GM21528 (cell line): Measurements from ENCODE around the gene ZNF555.
"Not testable (repeated sequence)": the region's sequence is repeated elsewhere in the genome, so short reads cannot be mapped to it uniquely, and the experiment has no call there.

Experiments
- ATAC-seq: cut with Tn5 transposase; IDR thresholded peaks from one replicate; pipeline ENCODE4 v1.9.1; 2021; ENCODE audit warnings: mild to moderate bottlenecking, moderate library complexity; ENCODE audit not compliant: unreplicated experiment, low FRiP score

Gene ZNF555

DNA sequence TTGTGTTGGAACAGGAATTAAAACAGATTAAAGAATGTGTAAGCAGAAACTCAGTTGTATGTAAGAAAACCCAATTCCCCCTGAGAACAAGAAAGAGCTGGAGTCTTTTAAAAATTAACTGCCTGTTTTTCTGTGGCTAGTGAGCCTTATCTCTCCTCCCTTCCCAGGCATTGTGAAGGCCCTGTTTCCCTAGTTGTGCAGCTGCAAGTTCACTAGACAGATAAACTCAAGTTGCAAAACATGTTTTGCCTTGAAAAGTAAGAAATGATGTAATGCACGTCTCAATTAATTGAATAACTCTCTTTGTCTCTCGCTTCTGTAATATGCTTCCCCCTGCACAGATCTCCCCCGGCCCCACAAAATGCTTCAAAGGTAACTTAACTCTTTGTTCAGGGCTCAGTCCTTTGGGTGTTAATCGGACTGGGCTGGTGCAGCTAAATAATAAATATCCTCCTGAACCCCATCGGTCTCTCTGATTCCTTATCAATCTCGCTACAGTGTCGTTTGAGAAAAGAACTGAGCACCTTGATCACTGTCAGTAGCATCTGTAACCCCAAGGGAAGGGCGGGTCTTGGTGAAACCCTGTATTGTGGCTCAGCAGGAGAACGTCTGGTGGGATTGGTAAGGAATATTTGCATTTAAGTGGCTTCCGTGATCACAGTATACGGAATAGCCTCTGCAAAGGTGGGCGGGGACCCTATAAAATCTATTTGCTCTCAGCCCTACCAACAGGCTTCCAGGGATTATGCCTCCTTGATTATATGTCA is 24.2 kb downstream of the ZNF555 start:
- ATAC-seq, result no peak

DNA sequence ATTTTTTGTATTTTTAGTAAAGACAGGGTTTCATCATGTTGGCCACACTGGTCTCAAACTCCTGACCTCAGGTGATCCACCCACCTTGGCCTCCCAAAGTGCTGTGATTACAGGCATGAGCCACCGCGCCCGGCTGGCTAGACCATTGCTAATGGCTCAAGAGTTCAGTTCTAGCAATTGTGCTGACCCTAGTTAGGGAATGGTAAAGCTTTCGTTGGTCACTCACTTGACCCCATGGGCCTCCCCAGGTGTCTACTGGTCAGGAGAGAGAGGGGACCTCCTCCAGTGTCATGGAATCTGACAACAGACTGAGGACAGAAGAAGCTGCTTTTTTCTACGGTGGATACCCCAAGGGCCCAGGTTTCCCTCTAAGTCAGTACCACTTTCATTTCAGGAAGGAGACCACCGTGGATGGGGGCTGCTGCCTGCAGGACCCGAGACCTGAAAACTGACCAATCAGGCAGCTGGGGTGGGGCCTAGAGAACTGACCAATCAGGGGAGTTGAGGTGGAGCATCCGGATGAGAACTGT is 25.3 kb downstream of the ZNF555 start:
- ATAC-seq, result no peak

DNA sequence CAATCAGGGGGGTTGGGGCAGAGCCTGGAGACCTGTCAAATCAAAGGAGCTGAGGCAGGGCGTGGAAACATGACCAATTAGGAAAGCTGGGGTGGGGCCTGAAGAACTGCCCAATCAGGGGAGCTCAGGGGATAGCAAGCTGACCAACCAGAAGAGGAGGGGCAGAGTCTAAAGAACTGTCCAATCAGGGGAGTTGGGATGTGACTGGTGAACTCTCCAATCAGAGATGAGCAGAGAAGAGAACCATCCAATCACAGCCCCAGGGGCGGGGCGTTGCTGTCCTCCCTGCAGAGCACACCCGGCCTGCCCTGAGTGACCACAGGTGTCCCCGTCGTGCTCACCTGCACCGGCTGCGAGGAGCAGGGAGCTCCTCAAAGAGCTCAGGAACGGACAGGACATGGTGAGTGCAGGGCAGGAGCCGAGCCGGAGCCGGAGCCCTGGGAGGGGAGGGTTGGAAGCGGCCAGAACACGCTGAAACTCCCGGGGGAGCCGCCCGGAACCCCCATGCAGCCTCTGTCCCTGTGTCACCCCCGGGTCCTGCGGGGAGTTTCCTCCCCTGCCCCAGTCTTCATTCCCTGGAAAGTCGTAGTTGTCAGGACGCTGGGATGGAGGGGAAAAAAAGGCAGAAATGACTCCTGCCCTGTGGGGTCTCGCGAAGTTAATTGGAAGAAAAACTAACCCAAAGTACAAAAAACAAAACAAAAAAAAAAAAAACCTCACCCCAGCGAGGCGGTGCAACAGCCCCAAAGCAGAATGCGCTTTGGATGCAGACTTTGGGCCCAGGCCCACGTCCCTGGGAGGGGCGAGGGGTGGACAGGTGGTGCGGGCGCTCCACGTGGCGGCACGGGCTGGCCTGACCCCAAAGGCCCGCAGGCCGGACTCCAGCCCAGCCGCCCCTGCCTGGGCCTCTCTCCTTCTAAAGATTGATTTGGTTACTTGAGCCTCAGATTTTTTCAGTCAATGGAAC is 26.0 kb downstream of the ZNF555 start, which contains the start of gene ZNF556:
TSS of gene ZNF556 (plus strand) at position 311 of the 967 bp plus-strand sequence. CDS start at position 398, 87 bp downstream.
- no peak for ATAC-seq

DNA sequence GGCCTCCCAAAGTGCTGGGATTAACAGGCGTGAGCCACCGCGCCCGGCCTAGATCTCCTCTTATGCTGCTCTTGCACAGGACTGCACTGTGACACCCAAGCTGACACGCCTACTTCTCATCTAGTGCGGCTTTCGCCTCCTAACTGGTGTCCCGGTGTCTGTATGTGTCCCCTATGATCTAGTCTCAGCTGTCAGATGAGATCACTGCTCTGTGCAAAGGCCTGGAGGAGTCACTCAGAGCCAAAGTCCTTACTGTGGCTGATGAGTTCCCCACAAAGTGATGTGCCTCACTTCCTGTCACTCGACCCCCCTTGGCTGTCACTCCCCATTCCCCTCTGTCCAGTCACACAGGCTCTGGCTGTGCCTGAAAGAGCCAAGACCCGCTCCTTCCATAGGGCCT is 28.3 kb downstream of the ZNF555 start:
- ATAC-seq, result no peak

DNA sequence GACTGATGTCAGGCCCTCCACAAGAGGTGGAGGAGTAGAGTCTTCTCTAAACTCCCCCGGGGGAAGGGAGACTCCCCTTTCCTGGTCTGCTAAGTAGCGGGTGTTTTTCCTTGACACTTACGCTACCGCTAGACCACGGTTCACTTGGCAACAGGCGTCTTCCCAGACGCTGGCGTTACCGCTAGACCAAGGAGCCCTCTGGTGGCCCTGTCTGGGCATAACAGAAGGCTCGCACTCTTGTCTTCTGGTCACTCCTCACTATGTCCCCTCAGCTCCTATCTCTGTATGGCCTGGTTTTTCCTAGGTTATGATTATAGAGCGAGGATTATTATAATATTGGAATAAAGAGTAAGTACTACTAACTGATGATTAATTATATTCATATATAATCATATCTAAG is 30.9 kb downstream of the ZNF555 start:
- ATAC-seq, result not testable (repeated sequence)

DNA sequence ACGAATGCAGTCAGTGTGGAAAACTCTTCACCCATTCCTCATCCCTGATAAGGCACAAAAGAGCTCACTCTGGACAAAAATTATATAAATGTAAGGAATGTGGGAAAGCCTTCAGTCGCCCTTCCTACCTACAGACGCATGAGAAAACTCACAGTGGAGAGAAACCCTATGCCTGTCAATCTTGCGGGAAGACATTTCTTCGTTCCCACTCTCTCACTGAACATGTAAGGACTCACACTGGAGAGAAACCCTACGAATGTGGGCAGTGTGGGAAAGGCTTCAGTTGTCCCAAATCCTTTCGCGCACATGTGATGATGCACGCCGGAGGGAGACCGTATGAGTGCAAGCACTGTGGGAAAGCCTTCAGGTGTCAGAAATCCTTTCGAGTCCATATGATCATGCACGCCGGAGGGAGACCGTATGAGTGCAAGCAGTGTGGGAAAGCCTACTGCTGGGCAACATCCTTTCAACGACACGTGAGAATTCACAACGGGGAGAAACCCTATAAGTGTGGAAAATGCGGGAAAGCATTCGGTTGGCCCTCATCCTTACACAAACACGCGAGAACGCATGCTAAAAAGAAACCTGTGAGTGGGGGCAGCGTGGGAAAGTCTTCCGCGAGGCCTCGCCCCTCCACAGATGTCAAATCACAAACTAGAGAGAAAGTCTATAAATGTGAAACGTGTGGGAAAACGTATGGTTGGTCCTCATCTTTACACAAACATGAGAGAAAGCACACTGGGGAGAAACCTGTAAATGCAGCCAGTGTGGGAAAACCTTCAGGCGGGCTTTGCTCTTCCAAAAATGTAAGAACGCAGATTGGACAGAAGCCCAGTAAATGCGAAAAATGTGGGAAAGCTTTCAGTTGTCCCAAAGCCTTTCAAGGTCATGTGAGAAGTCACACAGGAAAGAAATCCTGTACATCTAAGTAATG is 36.4 kb downstream of the ZNF555 start:
- ATAC-seq, result no peak

DNA sequence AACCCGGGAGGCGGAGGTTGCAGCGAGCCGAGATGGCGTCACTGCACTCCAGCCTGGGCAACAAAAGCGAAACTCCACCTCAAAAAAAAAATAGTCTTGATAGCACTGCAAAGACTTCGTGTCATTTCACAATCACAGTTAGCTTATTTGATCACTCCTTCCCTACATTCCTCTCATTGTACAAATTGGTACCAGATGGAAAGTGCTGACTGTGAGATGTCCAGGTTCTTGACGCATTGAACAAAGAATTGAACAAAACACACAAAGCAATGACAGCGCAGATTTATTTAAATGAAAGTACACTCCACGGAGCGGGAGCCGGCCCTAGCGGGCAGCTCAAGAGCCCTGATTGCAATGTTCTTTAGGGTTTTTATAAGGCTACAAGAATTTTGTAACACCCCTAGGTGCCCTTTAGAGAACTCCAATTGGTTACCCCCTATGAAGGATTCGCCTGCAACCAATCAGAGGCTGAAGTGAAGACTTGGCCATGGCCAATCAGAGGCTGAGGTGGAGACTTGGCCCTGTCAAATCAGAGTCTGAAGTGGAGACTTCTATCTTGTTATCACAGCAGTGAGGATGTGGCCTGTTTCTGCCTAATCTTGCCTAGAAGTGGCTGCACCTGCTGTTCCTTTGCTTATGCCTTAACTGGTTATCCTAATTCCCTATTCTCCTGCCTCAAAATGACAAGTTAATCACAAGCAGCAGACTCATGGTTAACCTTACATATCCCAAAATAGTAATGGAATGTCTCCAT is 42.6 kb downstream of the ZNF555 start:
- ATAC-seq, result no peak

DNA sequence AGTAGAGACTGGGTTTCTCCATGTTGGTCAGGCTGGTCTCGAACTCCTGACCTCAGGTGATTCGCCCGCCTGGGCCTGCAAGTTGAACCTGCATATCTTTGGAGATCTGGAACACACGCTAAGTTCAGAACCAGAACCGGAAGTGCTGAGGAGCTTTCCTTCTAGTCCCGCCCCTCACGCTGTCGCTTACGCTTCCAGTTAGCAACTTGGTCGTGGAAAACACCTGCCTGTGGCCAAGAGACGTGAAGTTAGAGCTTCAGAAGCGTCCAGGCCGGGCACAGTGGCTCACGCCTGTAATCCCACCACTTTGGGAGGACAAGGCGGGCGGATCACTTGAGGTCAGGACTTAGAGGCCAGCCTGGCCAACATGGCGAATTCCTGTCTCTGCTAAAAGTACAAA is 44.5 kb downstream of the ZNF555 start:
- no peak for ATAC-seq

DNA sequence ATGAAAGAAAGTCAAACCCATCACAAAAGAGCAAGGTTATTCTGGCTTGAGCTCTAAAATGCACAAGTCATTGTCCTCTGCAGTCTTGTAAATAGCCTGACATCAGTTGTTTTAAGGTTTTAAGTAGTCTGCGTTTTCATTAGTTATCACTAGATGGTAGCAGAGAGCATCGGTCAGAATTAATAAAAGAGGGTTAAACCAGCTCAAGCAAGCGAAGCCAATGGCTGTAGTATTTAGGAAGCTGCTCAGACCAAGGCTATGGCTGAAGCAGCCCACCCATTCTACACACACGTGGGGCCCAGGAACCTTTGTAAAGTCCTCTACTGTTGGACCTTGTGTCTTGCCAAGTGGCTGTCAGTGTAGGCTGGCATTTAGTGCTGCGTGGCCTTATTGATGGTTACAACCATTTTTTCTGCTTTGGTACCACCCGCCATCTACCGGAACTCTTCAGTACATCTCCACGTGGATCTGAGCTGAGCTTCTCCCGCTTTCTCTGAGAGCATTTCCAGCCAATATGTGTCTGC is 46.2 kb downstream of the ZNF555 start:
- no peak for ATAC-seq

DNA sequence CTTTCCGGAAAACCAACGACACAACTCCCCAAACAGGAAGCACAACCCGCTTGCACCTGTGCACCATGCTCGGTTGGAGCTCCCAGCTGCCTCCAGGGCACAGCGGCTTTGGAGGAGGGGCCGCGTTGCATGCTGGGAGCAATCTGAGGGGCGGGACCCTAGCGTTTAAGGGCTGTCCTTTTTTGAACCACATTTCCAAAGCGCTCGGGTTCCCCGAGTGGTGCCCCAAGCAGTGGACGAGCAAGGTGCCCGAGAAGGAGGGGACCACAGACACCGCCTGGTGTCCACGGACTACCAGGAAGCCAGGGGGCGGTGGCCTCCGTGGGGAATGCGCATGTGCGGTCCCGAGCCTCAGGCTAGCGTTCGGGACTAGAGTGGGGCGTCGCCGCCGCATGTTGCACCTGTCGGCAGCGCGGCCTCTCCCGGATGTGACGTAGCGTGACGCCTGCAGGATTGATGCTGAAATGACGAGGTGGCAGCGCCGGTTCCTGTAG is 47.5 kb downstream of the ZNF555 start:
- no peak for ATAC-seq

DNA sequence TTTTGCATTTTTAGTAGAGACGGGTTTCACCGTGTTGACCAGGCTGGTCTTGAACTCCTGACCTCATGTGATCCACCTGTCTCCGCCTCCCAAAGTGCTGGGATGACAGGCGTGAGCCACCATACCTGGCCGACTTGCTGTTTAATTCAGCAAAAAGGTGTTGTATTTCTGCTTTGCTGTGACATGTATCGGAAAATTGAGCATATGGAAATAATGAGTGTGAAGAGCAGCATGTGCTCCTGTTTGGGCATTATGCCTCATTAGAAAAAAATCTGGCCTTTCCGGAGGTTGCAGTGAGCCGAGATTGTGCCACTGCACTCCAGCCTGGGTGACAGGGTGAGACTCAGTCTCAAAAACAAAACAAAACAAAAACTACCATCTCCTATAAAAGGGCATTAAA is 49.3 kb downstream of the ZNF555 start:
- not testable (repeated sequence) for ATAC-seq

DNA sequence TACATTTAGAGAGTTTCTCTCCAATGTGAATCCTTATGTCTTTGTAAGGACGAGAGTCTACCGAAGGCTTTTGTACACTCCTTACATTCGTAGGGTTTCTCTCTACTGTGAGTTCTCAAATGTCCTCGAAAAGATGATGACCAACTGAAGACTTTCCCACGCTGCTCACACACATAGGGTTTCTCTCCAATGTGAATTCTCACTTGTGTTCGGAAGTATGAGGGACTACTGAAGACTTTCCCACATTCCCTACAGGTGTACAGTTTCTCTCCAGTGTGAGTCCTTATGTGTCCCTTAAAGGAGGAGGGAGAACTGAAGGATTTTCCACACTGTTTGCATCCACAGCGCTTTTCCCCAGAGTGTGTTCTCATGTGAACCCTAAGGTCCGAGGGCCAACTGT is 55.4 kb downstream of the ZNF555 start:
- no peak for ATAC-seq

DNA sequence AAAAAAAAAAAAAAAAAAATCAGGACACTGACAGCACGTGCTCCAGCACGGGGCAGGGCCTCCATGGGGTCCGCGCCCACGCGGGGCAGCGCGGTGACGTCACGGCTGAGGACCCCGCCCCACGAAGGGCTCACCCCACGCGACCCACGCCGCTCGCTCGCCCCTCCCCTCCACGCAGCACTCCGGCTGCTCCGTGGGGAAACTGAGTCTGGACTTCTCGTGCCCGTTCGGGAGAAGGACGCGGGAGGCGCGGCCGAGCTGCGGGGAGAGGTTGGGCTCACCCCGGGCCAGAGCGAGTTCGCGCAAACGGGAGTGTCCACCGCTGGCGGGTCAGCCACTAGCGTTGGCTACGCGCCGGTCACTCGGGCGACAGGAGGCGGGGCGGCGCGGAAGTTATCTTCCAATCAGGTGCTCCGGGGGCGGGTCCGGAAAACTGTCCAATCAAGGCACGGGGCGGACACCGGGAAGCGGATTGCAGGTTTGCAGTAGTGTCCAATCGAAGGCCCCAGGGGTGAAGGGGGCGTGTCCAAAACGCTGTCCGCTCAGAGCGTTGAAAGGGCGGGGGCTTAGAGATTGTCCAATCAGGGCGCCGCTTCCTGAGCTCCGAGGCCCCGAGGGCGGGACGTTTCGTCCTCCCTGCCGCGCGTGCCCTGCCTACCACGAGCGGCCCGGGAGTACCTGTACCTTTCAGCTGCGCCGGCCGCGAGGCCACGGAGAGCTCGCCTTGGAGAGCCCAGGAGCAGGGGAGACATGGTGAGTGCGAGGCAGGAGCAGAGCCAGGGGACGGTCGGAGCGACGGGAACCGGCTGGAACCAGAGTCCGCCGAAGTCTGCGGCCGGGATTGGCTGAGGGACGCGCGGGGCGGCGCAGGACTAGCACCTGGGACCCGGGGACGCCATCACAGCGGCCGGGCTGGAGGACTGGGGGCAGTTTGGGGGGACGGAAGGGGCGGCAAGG is 59.3 kb downstream of the ZNF555 start, which contains the start of gene ZNF57:
TSS of gene ZNF57 (plus strand) at position 633 of the 957 bp plus-strand sequence. CDS start at position 751, 118 bp downstream.
- ATAC-seq, result peak; percentile 90

DNA sequence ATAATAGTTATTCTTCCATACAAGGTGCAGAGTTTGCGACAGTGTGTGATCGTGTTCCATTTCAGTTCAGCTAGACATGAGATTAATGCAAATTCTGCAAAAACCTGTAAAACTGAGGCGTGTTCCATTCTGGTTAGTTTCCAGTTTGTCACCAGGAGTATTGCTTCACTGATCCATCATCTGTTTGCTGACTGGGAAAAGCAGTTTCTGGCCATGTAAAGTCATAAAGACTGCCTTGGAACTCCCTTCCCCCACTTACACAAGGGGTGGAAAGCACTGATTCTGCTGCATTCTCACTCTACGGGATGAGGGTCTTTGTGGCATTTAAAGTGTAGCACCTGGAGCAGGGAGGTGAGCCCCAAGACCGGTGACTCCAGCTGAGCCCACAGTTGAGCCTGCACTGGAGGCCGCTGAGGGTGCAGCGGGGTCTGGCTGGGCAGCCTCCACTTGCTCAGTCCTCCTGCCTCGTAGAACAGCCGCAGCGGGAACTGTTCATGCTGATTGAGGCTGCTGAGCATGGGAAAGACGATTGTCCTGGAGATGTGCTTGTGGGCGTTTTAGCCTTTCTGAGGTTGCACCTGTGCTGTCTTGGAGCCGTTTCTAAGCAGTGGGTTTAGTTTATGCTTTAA is 61.4 kb downstream of the ZNF555 start:
- ATAC-seq, result no peak

DNA sequence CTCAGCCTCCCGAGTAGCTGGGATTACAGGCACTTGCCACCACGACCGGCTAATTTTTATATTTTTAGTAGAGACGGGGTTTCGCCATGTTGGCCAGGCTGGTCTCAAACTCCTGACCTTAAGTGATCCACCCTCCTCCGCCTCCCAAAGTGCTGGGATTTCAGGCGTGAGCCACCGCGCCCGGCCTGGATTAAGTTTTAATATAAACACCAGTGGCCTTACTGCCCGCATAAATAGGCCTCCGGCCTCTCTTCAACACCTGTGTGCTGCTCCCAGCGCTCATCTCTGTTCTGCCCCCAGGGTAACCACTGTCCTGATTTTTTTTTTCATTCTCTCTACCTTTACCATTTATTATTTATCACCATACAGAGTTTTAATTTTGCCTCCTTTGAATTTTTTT is 62.1 kb downstream of the ZNF555 start:
- not testable (repeated sequence) for ATAC-seq

DNA sequence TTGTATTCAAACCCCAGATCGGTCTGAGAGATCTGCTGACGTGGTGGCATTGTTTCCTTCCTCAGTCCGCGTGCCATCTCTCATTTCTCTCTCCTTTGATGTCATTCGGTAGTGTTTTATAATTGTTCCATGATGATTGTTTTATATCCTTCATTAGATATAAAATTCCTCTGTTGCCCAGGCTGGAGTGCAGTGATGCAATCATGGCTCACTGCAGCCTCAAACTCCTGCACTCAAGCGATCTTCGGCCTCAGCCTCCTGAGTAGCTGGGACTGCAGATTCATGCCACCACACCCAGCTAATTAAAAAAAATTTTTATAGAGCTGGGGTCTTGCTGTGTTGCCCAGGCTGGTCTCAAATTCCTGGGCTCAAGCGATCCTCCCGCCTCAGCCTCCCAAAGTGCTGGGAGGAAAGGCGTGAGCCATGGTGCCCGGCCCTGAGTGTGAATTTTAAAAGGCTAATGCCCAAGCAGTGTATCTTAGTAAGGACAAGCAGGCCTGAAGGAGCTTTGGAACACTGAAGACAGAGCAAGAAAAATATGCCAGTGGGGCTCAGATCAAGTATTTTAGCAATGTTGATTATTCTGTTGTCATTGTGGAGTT is 64.7 kb downstream of the ZNF555 start:
- no peak for ATAC-seq
